T-helper 2 cell (primary cell): ENCODE data around the gene GLIPR1L2.
A peak's percentile ranks its signal among the peaks of the same experiment; 100 is the strongest.

Experiments
- DNase-seq, 5 experiments: peaks; one replicate each; pipeline versions ENCODE4 v3.0.0 to v3.0.0-alpha.2; 2012 to 2022
- total RNA-seq, 2 donors: gene quantifications; one replicate each; lab custom pipeline; 2026; lab: John Stamatoyannopoulos, UW

The GLIPR1L2 gene
- total RNA-seq = 0 to 2.7 reads per million in 2 donors

DNA sequence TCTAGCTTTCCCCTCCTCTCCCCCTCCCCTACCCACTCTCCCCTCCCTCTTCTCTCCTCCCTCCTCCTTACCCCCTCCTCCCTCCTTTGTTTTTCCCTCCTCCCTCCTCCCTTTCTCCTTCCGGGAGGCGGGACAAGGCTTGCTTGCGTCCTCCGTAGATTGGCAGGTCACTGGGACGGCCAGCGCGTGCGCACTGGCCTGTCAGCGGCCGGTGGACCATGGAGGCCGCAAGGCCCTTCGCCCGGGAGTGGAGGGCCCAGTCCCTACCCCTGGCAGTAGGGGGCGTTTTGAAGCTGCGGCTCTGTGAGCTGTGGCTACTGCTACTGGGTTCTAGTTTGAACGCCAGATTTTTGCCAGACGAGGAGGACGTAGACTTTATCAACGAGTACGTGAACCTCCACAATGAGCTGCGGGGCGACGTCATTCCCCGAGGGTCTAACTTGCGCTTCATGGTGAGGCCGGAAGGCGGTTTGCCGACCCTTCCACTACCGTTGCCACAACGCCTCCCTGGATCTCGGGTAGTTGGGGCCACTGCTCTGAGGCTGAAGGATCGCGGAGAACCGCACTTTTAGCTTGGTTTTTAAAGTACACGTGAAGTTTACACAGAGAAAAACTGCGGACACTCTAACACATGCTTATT lies at the start of gene GLIPR1L2:
GLIPR1L2 (plus strand) TSS at position 191 of the 640 bp plus-strand sequence; CDS start at position 219, 28 bp downstream.
- DNase-seq = peak; percentile 63 to 97 (median 79)

- no peak for DNase-seq
Measured at GRCh38 chr12:75341873-75342272, 49.0 kb upstream of the GLIPR1L2 start.

GRCh38 chr12:75345531-75345930 lies 45.4 kb upstream of the GLIPR1L2 start:
- no peak for DNase-seq

GRCh38 chr12:75346215-75346614 lies 44.7 kb upstream of the GLIPR1L2 start:
- peak in 2 of 5 experiments; percentile 19 to 80 for DNase-seq

GRCh38 chr12:75349946-75350345 lies 40.9 kb upstream of the GLIPR1L2 start:
- no peak for DNase-seq

DNA sequence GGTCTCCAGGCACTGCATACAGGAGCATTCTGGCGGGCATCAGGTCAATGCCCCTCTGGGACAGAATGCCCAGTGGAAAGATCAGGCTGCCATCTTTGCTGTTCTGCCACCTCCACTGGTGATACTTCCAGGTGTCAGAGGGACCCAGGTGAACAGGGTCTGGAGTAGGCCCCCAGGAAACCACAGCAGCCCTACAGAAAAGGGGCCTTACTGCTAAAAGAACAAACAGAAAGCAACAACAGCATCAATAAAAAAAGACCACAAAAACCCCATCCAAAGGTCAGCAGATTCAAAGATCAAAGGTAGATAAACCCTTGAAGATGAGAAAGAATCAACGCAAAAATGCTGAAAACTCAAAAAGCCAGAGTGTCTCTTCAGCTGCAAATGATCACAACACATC lies 40.5 kb upstream of the GLIPR1L2 start:
- DNase-seq = peak in 1 of 5 experiments; percentile 10

GRCh38 chr12:75354011-75354410 lies 36.9 kb upstream of the GLIPR1L2 start:
- DNase-seq = no peak

DNA sequence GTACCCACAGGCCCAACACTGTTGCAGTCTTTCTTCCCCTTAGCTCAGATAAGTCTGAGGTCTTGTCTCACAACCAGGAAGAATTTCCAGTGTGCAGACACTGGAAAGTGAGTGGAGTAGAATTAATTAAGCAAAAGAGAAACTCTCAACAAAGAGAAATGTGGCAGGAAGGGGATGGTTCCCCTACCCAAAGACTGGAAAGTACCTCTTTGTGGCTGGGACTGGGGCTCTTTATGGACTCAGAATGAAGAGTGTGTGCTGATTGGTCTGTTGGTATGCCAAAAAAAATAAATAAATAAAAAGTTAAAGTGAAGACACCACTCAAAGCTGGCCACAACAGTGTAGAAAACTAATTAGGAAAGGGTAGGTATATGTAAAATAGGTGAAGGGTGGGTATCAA lies 30.0 kb upstream of the GLIPR1L2 start:
- DNase-seq = peak in 1 of 5 experiments; percentile 43

DNA sequence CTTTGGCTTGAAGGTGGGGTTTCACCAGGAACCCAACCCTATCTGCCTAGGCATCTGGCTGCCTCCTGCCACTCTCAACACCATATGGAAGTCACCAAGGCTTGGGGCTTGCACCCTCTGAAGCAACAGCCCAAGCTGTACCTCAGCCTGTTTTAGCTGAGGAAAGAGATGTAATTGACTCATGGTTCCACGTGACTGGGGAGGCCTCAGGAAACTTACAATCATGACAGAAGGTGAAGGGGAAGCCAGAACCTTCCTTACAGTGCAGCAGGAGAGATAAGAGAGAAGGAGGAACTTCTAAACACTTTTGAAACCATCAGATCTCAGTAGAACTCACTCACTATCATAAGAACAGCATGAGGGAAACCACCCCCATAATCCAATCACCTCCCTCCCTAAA lies 29.5 kb upstream of the GLIPR1L2 start:
- peak in 1 of 5 experiments; percentile 10 for DNase-seq

- DNase-seq = no peak
Measured at GRCh38 chr12:75364919-75365318, 26.0 kb upstream of the GLIPR1L2 start.

DNA sequence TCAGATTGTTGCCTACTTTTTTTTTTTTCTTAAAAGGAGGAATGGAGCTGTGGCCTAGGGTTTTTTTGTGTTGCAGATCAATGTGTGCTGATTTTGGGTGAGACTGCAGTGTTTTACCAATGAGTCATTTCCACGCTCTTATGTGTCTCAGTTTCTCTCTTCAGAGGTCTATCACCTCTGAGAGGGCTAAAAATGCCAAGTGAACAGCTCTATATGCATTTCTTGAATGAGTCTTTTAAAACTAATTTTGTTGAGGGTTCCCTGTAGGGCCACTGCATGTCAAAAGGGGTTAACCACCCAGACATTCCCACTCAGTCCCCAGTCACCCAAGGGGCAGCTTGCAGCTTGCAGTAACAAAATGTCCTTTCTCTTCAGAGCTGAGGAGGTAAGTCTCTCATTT lies 24.3 kb upstream of the GLIPR1L2 start:
- peak in 1 of 5 experiments; percentile 26 for DNase-seq

GRCh38 chr12:75374971-75375370 lies 15.9 kb upstream of the GLIPR1L2 start:
- DNase-seq = no peak

- DNase-seq = no peak
Measured at GRCh38 chr12:75378354-75378753, 12.5 kb upstream of the GLIPR1L2 start.

GRCh38 chr12:75389061-75389460 lies 1.8 kb upstream of the GLIPR1L2 start:
- no peak for DNase-seq

- peak in 1 of 5 experiments; percentile 30 for DNase-seq
Measured at GRCh38 chr12:75389706-75390105, 1.2 kb upstream of the GLIPR1L2 start.

DNA sequence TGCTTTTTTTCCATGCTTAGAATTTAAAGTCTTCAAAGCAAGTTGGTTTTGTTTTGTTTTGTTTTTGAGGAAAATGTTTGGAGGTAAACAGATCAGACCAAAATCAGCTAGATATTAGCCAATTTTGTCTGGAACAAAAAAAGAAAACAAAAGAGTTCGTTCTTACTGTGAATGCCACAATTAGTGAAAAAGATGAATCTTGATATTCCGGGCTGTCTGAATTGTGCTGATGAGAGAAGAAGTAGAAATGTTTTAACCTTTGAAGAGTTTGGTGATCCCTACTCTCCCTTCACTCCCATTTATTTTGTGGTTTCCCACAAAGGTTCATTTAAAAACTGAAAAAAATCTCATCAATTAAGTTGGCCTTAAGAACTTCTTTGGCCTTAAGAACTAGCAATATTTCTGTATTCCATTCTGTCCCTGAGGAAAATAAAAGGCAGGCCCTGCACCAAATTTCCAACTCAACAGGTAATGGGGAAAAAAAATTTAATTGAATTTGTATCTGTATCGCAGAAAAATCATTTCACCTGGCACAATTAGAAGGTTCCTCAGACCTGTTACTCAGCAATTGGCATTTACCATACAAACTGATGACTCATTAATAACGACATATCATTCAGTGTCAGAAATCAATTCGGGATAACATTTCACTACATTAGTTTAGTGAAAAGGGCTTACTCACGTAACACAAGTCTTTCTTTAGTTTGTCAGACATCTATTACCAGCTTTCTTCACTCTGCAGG lies 562 bp upstream of the GLIPR1L2 start:
- no peak for DNase-seq

DNA sequence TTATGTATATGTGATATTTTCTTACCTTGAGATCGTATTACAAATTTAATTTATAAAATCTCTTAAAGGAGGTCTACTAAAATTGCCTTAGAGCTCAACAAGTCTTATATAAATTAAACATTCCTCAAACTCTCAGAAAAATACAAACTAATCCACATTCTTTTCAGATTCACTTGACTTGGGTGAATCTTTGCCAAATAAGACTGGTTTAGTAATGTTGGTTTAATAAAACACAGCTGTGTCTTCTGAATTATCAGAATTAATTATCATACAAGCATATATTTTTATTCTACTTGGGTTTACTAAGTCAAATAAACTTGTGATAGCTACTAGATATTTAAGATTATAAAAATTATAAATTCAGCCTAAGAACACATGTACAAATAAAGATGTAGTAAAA lies 13.3 kb downstream of the GLIPR1L2 start:
- DNase-seq = no peak

DNA sequence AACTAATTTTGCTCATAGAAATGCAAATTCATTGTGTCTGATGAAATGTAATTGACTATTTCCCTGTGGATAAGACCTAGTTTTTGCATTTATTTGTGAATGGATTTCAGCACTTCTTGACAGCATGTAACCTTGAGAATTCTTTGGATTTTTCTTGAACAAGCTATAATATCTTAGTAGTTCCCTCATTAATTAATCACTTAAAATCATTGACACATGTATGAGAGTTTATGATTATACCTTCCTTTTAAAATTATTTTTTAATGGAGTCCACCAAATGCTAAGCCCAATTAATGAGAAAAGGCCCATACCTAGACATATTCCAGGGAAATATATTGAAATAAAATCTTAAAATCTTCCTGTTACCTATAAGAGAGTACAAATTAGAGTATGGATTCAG lies 16.8 kb downstream of the GLIPR1L2 start:
- DNase-seq = no peak

GRCh38 chr12:75409830-75410229 lies 18.9 kb downstream of the GLIPR1L2 start:
- no peak for DNase-seq

DNA sequence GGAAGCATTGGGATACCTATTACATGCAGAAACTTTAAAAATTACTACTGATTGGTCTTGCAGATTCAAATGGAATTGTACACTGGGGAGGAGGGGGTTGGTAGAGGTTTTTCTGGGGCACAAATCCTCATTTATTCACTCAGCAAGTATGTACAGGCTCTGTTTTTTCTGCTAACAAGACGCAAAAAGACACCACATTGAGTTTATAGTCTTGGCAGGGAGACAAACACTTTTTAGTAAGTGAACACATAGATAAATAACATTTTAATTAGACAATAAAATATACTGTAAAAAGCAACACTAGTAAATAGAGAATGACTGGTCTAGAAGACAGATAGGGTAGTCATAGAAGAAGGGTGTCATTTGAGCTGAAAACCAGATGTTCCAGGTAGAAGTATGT lies 23.8 kb downstream of the GLIPR1L2 start:
- DNase-seq = no peak

- DNase-seq = no peak
Measured at GRCh38 chr12:75419841-75420240, 29.0 kb downstream of the GLIPR1L2 start.

- no peak for DNase-seq
Measured at GRCh38 chr12:75427491-75427890, 36.6 kb downstream of the GLIPR1L2 start.

- DNase-seq = peak in 1 of 5 experiments; percentile 3
Measured at GRCh38 chr12:75428767-75429166, 37.9 kb downstream of the GLIPR1L2 start.

DNA sequence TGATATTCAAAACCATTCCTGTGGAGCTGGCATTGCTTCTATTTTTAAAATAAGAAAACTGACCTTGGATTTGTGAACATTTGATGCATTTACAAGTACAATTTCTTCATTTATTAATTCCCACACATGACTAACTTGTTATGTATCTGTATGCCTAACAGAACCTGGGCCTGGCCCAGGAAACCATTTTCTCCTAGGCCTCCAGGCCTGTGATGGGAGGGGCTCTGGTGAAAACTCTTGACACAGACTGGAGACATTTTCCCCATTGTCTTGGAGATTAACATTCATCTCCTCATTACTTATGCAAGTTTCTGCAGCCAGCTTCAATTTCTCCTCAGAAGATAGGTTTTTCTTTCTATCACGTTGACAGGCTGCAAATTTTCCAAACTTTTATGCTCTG lies 42.0 kb downstream of the GLIPR1L2 start:
- no peak for DNase-seq
